Mammary epithelial cell (primary cell): ENCODE data around the gene NCK1.

ENCODE experiments used
- EZH2 ChIP-seq: IDR thresholded peaks from 2 replicates; pipeline ENCODE4 v1.6.1; 2012; ENCODE audit warnings: low read length, inconsistent platforms, borderline replicate concordance
- TF ChIP-seq, protein P1 (sequence below), 2 donors: IDR thresholded peaks in 1 of 2; conservative IDR thresholded peaks in 1 of 2; 2 replicates each; pipeline ENCODE4 v1.5.1; 2011 to 2012; ENCODE audit warnings: inconsistent platforms in 2 of 2, low read length in 2 of 2, mild to moderate bottlenecking in 2 of 2, control low read depth in 1 of 2, low read depth in 1 of 2; ENCODE audit not compliant: insufficient read depth in 1 of 2; ENCODE audit errors: extremely low read depth in 1 of 2

DNA sequence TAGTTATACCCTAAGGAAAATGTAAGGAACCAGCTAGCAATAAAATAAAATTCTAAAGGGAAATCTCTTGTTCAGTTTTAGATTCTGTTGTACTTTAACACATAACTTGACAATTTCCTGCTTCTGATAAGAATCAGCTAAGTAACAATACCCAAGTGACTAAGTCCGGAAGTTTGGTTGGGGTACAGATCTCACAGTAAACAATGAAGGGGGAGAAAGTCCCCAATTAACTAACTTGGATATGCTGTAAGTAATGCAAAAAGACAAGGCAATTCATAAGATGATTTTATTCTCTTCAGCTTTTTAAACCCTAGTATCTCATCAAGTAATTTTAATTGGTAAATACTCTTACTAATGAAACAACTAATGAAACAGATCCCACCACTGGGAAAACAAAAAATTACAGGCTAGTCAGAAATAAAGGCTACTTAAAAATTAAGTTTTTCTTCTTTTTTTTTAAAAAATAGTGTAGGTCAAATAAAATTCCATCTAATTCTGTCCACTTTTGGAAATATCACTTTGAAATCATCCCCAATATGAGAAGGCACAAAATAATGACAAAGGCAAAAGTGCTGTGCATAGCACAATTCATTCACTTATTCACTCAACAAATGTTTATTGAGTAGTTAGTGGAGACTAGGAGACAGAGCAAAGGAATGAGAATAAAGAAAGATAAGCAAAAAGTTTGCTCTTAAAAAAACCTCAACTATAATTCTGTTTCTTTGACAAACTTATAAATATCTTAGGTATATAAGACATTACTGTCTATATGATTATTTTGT is 58.0 kb downstream of the NCK1 start:
- TF ChIP-seq, protein P1, sequence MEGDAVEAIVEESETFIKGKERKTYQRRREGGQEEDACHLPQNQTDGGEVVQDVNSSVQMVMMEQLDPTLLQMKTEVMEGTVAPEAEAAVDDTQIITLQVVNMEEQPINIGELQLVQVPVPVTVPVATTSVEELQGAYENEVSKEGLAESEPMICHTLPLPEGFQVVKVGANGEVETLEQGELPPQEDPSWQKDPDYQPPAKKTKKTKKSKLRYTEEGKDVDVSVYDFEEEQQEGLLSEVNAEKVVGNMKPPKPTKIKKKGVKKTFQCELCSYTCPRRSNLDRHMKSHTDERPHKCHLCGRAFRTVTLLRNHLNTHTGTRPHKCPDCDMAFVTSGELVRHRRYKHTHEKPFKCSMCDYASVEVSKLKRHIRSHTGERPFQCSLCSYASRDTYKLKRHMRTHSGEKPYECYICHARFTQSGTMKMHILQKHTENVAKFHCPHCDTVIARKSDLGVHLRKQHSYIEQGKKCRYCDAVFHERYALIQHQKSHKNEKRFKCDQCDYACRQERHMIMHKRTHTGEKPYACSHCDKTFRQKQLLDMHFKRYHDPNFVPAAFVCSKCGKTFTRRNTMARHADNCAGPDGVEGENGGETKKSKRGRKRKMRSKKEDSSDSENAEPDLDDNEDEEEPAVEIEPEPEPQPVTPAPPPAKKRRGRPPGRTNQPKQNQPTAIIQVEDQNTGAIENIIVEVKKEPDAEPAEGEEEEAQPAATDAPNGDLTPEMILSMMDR (conservative IDR thresholded peaks at IDR 0.05 in 1 of 2, IDR thresholded peaks at IDR 0.05 in 1 of 2; ENCODE audit: extremely low read depth in 1 of 2, insufficient read depth in 1 of 2, low read depth in 1 of 2, low read length in 2 of 2): no peak
- no peak for TF ChIP-seq EZH2
